ENCODE results near the gene LMO4. TPM values are rescaled to one million over a fixed set of nuclear protein-coding genes. Genes with fewer than 3 reads are reported as not detected.

LMO4 gene
- polyA plus RNA-seq, 2 of the 4 experiments (the other 2 are of a cell fraction): 54.7 to 68.9 TPM

DNA sequence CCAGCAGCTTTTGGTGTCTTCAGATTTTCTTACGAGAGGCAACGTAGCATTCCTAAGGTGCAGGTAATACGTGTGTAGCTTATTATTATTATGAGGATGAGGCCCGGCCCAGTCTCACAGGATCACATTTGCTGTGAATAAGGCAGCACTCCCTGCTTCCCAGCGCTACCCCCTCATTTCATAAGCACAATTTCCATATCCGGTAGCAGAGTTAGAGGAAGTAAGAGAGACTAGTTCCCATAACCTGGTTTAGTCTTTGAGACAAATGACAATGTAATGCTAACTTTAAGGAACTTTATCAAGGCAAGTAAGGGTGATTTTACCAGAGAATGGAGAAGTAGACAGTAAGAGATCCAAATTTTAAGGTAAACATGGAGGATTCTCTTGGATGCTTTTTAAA lies 14.6 kb upstream of the LMO4 start:
- Histone ChIP-seq H3K4me3 (no peak overlapping the region), H3K27ac (no peak overlapping the region), H3K4me2 (no peak overlapping the region), H3K4me1 (no peaks in the 10 kb centered on the region), H3K9me3 (no peaks in the 10 kb centered on the region)
- ChIA-PET POLR2A (no interaction called here), CTCF (interaction anchor here (1.3 kb wide), 1 partner anchor 12 kb away, joined by 5 read pairs; no protein-coding TSS in a partner anchor)
- no peak for ATAC-seq
- WGBS (ENCODE audit: missing lambda C conversion rate): 89% methylated on average over 6 of the region's 6 CpGs
- TF ChIP-seq RAD21 (conservative IDR thresholded peaks at IDR 0.05 in 1 of 2, IDR thresholded peaks at IDR 0.05 in 1 of 2): no peak
- TF ChIP-seq, protein P1, sequence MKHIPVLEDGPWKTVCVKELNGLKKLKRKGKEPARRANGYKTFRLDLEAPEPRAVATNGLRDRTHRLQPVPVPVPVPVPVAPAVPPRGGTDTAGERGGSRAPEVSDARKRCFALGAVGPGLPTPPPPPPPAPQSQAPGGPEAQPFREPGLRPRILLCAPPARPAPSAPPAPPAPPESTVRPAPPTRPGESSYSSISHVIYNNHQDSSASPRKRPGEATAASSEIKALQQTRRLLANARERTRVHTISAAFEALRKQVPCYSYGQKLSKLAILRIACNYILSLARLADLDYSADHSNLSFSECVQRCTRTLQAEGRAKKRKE (CRISPR knock-in tag; IDR thresholded peaks at IDR 0.05; ENCODE audit: low read depth): no peak
- TF ChIP-seq NFE2L2 (conservative IDR thresholded peaks at IDR 0.05; ENCODE audit: low read length): no peak
- TF ChIP-seq, protein P2, sequence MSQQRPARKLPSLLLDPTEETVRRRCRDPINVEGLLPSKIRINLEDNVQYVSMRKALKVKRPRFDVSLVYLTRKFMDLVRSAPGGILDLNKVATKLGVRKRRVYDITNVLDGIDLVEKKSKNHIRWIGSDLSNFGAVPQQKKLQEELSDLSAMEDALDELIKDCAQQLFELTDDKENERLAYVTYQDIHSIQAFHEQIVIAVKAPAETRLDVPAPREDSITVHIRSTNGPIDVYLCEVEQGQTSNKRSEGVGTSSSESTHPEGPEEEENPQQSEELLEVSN (IDR thresholded peaks at IDR 0.05; ENCODE audit: borderline replicate concordance, low read depth): no peak
- TF ChIP-seq GATA3 (IDR thresholded peaks at IDR 0.05; ENCODE audit: borderline replicate concordance): no peak
- TF ChIP-seq ZSCAN20 (CRISPR knock-in tag; IDR thresholded peaks at IDR 0.05): no peak
- TF ChIP-seq CBX2 (IDR thresholded peaks at IDR 0.05; ENCODE audit: borderline replicate concordance, low read depth): no peak
- no peak for TF ChIP-seq ZFP36 (IDR thresholded peaks at IDR 0.05; ENCODE audit: borderline replicate concordance, partially characterized antibody)
- TF ChIP-seq, protein P3, sequence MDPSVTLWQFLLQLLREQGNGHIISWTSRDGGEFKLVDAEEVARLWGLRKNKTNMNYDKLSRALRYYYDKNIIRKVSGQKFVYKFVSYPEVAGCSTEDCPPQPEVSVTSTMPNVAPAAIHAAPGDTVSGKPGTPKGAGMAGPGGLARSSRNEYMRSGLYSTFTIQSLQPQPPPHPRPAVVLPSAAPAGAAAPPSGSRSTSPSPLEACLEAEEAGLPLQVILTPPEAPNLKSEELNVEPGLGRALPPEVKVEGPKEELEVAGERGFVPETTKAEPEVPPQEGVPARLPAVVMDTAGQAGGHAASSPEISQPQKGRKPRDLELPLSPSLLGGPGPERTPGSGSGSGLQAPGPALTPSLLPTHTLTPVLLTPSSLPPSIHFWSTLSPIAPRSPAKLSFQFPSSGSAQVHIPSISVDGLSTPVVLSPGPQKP (IDR thresholded peaks at IDR 0.05; ENCODE audit: low read depth, low read length): no peak
- TF ChIP-seq KDM5A (IDR thresholded peaks at IDR 0.05): no peak
- TF ChIP-seq, protein P4, sequence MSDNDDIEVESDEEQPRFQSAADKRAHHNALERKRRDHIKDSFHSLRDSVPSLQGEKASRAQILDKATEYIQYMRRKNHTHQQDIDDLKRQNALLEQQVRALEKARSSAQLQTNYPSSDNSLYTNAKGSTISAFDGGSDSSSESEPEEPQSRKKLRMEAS (IDR thresholded peaks at IDR 0.05): no peak
- TF ChIP-seq PHF8 (IDR thresholded peaks at IDR 0.05; ENCODE audit: borderline replicate concordance, low read depth): no peak
- TF ChIP-seq RARB (CRISPR knock-in tag; IDR thresholded peaks at IDR 0.05): no peak
- no peak for TF ChIP-seq HEYL (CRISPR knock-in tag; IDR thresholded peaks at IDR 0.05)
- TF ChIP-seq JUN (IDR thresholded peaks at IDR 0.05): no peak
- no peak for TF ChIP-seq SREBF2 (IDR thresholded peaks at IDR 0.05)
- no peak for TF ChIP-seq HOXB13 (CRISPR knock-in tag; IDR thresholded peaks at IDR 0.05; ENCODE audit: low read depth)
- TF ChIP-seq, protein P5, sequence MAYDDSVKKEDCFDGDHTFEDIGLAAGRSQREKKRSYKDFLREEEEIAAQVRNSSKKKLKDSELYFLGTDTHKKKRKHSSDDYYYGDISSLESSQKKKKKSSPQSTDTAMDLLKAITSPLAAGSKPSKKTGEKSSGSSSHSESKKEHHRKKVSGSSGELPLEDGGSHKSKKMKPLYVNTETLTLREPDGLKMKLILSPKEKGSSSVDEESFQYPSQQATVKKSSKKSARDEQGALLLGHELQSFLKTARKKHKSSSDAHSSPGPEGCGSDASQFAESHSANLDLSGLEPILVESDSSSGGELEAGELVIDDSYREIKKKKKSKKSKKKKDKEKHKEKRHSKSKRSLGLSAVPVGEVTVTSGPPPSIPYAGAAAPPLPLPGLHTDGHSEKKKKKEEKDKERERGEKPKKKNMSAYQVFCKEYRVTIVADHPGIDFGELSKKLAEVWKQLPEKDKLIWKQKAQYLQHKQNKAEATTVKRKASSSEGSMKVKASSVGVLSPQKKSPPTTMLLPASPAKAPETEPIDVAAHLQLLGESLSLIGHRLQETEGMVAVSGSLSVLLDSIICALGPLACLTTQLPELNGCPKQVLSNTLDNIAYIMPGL (CRISPR knock-in tag; IDR thresholded peaks at IDR 0.05; ENCODE audit: borderline replicate concordance): no peak
- TF ChIP-seq RFX5 (IDR thresholded peaks at IDR 0.05): no peak
- TF ChIP-seq, protein P6, sequence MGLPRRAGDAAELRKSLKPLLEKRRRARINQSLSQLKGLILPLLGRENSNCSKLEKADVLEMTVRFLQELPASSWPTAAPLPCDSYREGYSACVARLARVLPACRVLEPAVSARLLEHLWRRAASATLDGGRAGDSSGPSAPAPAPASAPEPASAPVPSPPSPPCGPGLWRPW (IDR thresholded peaks at IDR 0.05): no peak
- no peak for FAIRE-seq
- DNase-seq (ENCODE audit: low read depth in 1 of 2, low spot score in 1 of 2): no peak

DNA sequence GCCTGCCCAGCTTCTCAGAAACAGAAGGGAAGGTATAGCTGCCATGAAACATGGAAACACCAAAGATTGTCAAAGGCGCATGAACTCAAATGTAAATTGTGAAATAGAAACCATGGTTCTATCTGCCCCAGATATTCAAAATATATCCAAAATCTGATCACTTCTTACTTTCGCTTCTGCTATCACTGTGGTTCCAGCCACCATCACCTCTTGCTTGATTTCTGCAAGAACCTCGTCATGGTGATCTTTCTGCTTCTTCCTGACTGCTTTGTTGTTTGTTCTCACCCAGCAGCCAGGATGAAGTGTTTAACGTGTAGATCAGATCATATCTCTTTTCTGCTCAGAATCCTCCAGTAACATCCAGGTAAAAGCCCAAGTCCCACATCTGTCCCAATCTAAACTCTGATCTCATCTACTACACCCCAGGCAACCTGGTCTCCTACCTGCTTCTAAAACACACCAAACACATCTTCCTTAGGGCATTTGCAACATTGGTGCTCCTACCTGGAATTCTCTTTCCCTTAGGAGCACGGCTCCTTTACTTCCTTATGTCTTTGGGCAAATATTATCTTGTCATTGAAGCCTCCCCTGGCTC lies 10.5 kb upstream of the LMO4 start:
- Histone ChIP-seq H3K9me3 (no peaks in the 10 kb centered on the region), H3K4me1 (no peaks in the 10 kb centered on the region), H3K27ac (no peak overlapping the region), H3K4me2 (no peak overlapping the region), H3K4me3 (no peak overlapping the region)
- DNase-seq (ENCODE audit: low read depth in 1 of 2, low spot score in 1 of 2): no peak
- ATAC-seq: no peak
- POLR2A ChIA-PET: no interaction called here
- no peak for FAIRE-seq
- 57% methylated on average over 5 of the region's 5 CpGs for WGBS (ENCODE audit: missing lambda C conversion rate)
- CTCF ChIA-PET: interaction anchor here (3.5 kb wide), 1 partner anchor 7 kb away, joined by 24 read pairs; no protein-coding TSS in a partner anchor
- TF ChIP-seq HDAC2 (IDR thresholded peaks at IDR 0.05): no peak
- no peak for TF ChIP-seq HEYL (CRISPR knock-in tag; IDR thresholded peaks at IDR 0.05)
- no peak for TF ChIP-seq ZSCAN20 (CRISPR knock-in tag; IDR thresholded peaks at IDR 0.05)
- TF ChIP-seq RAD21 (conservative IDR thresholded peaks at IDR 0.05 in 1 of 2, IDR thresholded peaks at IDR 0.05 in 1 of 2): no peak
- no peak for TF ChIP-seq SREBF2 (IDR thresholded peaks at IDR 0.05)
- no peak for TF ChIP-seq JUNB (IDR thresholded peaks at IDR 0.05)
- TF ChIP-seq, protein P7, sequence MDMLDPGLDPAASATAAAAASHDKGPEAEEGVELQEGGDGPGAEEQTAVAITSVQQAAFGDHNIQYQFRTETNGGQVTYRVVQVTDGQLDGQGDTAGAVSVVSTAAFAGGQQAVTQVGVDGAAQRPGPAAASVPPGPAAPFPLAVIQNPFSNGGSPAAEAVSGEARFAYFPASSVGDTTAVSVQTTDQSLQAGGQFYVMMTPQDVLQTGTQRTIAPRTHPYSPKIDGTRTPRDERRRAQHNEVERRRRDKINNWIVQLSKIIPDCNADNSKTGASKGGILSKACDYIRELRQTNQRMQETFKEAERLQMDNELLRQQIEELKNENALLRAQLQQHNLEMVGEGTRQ (IDR thresholded peaks at IDR 0.05): no peak
- TF ChIP-seq, protein P4 (IDR thresholded peaks at IDR 0.05): no peak
- TF ChIP-seq CEBPB (IDR thresholded peaks at IDR 0.05): no peak
- TF ChIP-seq, protein P2 (IDR thresholded peaks at IDR 0.05; ENCODE audit: borderline replicate concordance, low read depth): no peak
- no peak for TF ChIP-seq MAZ (IDR thresholded peaks at IDR 0.05; ENCODE audit: borderline replicate concordance, low read depth, low read length)
- no peak for TF ChIP-seq ZNF302 (CRISPR knock-in tag; IDR thresholded peaks at IDR 0.05)
- no peak for TF ChIP-seq ZC3H11A (IDR thresholded peaks at IDR 0.05)
- TF ChIP-seq BHLHE40 (IDR thresholded peaks at IDR 0.05; ENCODE audit: low read depth, low read length): no peak

Data from A549 (cell line).